HG03521 (cell line): ENCODE results near the gene SAFB.
"Not testable (repeated sequence)": the region's sequence is repeated elsewhere in the genome, so short reads cannot be mapped to it uniquely, and the experiment has no call there.

Source experiments
- ATAC-seq: cut with Tn5 transposase; IDR thresholded peaks from one replicate; pipeline ENCODE4 v1.9.1; 2021; ENCODE audit warnings: mild to moderate bottlenecking, moderate library complexity; ENCODE audit not compliant: unreplicated experiment

Gene SAFB

DNA sequence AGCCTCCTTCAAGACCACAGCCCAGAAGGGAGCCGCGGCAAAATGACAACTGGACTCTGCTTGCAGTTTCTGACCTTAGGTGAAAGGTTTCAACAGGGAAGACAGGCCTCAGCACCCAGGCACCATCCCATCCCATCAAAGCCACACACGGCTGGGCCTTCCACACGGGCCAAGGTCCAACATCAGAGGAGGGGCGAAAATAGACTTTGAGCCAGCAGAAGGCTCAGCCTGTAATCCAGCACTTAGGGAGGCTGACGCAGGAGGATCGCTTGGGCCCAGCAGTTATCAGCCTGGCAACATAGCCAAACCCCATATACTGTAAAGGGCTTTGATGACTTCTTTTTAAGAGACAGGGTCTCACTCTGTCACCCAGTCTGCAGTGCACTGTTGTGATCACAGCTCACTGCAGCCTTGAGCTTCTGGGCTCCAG, 28.3 kb upstream of the SAFB start:
- ATAC-seq, result no peak

- ATAC-seq, result no peak
These were observed 27.8 kb upstream of the SAFB start for GRCh38 chr19:5595129-5595528.

DNA sequence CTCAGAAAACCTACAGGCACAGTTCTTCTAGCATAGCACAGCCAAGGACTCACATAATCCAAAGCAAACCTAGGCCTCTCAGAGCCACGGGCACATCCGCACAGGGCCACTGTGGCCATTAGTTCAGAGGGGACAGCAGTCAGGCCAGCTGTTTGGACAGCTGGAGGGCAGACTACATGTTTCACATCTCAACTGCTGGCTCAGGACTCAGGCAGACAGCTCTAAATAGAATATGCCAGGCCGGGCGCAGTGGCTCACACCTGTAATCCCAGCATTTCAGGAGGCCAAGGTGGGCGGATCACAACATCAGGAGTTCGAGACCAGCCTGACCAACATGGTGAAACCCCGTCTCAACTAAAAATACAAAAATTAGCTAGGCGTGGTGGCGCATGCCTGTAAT, 27.1 kb upstream of the SAFB start:
- ATAC-seq, result no peak

DNA sequence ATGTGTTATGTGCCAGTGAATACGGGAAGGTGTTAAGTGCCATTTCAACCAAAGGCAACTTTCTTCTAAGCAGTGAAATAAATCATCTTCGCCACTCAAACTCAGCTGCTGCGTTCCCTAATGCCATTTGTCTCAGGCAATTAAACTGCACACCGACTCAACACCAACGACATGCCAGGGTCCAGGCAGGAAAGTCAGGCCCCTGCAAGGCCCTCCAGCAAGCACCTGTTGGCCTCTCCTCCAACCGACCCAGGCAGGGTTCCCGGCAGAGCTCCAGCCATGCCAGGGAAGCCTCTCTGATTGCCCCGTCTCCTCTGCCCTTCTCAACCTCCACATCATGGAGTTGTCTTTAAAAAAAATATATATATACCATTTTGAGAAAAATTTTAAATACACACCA, 22.1 kb upstream of the SAFB start:
- no peak for ATAC-seq

DNA sequence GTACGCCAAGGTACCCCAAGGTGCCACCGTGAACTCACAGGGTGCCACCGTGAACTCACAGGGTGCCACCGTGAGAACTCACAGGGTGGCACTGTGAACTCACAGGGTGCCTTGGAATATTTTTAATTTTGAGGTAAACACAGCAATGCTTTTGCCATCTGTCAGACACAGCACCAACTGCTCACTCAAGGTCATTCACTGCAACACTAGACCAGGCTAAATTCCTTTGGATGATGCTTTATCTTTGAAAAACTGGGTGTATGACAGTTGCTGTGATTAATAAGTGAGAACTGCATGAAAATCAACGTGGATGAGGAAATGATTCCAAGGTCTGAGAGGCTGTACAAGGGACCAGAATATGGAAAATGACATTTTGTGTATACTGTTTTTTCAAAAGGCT, 19.3 kb upstream of the SAFB start:
- ATAC-seq, result no peak

GRCh38 chr19:5605362-5605761, 17.5 kb upstream of the SAFB start:
- ATAC-seq, result no peak

- ATAC-seq, result no peak
These were observed 15.3 kb upstream of the SAFB start for GRCh38 chr19:5607318-5608275.

- no peak for ATAC-seq
These were observed 14.6 kb upstream of the SAFB start for GRCh38 chr19:5608291-5608690.

- not testable (repeated sequence) for ATAC-seq
These were observed 14.1 kb upstream of the SAFB start for GRCh38 chr19:5608766-5609165.

- no peak for ATAC-seq
These were observed 12.9 kb upstream of the SAFB start for GRCh38 chr19:5609881-5610448.

DNA sequence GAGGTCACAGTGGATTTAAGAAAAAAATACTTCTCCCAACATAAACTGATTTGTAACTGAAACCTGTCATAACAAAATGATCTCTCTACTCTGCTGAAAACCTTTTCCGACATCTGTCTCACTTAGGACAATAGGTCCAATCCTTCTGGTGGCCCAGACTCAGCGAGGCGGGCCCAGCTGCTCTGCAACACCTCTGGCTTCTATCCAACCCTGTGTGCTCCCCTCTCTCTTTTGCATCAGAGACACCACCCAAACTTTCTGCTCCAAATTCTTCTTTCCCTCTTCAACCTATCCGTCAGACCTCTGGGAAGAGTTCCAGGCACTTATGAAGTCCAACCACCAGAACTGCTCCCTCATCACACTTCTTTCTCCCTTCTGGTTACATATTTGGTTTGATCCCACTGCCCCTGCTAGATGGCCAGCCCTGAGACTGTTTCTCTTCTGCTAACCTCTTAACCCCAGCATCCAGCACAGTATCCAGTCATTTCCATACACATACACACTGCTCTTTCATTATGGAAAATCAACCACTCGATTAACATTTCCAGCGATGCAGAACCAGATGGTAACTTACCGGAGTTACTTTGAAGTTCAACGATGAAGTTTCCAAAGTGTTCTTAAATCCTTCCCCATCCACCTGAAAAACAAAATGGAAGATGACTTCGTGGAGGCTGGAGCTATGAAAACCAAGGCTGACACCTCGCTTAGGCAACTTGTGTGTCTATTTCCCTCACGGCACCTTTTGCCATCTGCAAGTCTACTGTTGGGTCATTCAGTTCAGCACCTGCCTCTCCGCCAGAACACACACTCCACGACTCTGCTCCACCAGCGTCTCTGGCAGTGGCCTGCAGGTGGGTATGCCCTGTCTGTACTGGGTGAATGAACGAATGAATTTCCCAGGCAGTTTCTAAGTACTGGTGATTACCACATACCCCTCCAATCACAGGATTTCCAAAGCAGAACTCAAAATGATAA, 9.7 kb upstream of the SAFB start:
- ATAC-seq, result no peak

GRCh38 chr19:5615756-5616327, 7.0 kb upstream of the SAFB start:
- ATAC-seq, result no peak

- no peak for ATAC-seq
These were observed 5.8 kb upstream of the SAFB start for GRCh38 chr19:5617080-5617479.

DNA sequence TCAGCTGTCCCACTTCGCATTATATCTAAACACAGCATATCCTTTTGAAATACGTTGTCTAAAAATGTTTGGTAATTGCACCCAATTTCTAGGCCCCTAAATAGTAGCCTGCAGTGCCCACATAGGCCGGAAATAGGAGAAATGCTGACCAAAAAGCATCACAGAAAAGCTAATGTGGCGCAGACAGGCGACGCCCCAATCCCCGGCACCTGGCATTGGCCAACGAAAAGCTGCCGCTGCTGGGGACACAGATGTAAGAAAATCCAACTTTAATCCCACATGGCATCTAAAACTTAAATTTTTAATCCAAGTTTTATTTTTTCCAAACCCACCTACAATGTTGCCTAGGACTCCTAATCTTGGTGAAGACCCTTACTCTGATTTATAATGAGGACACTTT, 4.3 kb upstream of the SAFB start:
- ATAC-seq, result no peak

DNA sequence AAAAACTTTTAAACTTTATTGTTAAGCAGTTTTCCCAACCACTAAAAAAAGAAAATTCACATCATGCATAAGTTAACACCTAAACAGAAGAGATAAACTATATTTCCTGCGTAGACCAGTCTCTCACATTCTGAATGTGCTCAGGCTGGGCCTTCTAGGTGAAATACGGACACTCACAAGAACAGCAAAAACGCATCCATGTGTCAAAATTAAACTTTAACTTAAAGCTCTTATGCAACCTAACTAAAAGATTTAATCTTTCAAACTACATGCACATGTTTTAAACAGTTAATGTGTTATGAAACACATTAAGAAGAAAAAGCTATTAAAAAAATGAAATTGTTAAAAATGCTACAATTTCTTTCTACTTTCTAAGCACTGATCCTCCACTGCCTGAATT, 2.9 kb upstream of the SAFB start:
- no peak for ATAC-seq

GRCh38 chr19:5621311-5621944, 1.5 kb upstream of the SAFB start:
- ATAC-seq, result no peak

GRCh38 chr19:5621945-5622464, 878 bp upstream of the SAFB start:
- no peak for ATAC-seq

DNA sequence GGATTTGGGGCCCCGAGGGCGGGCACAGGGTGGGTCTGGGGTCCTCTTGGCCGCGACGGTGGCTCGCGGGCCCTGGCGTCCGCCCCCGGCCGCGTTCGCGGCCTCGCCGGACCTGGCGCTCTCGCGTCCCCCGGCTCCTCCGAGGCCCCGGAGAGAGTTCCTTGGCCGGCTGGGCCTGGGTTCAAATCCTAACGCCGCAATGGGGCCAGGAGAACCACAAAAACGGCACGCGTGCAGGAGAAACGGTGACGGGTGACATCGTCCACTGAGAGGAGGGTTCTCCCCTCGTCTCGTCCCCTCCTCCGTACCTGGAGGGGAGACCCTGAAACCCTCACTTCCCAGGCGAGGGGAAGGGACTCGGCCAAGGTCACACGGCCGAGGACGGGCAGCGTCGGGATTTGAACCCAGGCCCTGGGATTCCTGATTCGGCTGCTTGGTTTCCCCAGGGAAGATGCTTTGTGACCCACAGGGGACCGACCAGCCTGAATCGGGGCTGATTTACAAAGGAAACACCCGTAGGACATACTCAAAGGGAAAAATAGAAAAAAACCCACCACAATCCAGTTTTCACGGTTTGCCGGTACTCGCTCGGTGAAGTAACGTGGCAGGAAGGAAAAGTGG, 624 bp downstream of the SAFB start:
- ATAC-seq, result no peak

GRCh38 chr19:5624018-5624663, 1.3 kb downstream of the SAFB start:
- no peak for ATAC-seq
